C4-2B (cell line): ENCODE results near the gene ZNF70.

Experiments used
- ZFX ChIP-seq: fragments of 450-650 bp; IDR thresholded peaks from 2 replicates; pipeline ENCODE4 v1.6.1; 2017
- TF ChIP-seq, protein P1 (sequence below): fragments of 450-650 bp; conservative IDR thresholded peaks from 2 replicates; pipeline ENCODE4 v1.5.1; 2017; ENCODE audit warnings: mild to moderate bottlenecking

DNA sequence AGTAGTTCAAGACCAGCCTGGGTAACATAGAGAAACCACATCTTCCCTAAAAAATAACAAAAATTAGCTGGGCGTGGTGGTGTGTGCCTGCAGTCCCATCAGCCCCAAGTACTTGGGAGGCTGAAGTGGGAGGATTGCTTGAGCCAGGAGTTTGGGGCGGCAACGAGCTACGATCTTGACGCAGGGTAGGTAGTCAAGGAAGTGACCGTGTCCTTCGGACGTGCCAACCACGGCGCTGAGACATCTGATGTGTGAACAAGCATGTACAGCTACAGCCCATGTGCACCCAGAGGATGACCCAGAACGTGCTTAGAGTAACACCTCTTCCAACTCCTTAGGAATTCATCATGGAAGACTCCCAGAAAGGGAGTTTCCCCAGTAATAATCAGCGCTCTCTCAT lies 38.7 kb downstream of the ZNF70 start:
- TF ChIP-seq, protein P1, sequence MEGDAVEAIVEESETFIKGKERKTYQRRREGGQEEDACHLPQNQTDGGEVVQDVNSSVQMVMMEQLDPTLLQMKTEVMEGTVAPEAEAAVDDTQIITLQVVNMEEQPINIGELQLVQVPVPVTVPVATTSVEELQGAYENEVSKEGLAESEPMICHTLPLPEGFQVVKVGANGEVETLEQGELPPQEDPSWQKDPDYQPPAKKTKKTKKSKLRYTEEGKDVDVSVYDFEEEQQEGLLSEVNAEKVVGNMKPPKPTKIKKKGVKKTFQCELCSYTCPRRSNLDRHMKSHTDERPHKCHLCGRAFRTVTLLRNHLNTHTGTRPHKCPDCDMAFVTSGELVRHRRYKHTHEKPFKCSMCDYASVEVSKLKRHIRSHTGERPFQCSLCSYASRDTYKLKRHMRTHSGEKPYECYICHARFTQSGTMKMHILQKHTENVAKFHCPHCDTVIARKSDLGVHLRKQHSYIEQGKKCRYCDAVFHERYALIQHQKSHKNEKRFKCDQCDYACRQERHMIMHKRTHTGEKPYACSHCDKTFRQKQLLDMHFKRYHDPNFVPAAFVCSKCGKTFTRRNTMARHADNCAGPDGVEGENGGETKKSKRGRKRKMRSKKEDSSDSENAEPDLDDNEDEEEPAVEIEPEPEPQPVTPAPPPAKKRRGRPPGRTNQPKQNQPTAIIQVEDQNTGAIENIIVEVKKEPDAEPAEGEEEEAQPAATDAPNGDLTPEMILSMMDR = no peak
- no peak for TF ChIP-seq ZFX
